ENCODE data around the gene DIAPH2. TPM values are rescaled to one million over a fixed set of nuclear protein-coding genes. Genes with fewer than 3 reads are reported as not detected.

Gene DIAPH2
- polyA plus RNA-seq, 3 donors, result 7.7 to 10.0 (median 8.4) TPM

DNA sequence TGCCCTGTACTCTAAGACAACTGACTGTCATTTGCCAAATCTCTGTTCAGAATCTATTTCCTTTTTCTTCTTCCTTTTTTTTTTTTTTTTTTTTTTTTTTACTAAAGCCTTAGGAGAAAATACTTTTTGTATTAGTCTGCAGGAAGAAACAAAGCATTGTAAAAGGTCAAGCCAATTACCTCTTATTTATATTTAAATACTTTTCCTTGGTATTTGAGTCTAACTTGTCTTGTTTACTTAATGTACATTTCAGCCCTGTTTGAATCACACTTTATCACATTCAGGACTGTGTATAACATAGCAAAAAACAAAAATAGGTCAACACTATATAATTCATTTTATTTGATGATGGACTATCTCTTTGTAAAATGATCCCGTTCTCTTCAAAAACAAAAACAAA, 461.3 kb downstream of the DIAPH2 start:
- no peak for DNase-seq (ENCODE audit: low read depth in 3 of 3, low spot score in 2 of 3)

DNA sequence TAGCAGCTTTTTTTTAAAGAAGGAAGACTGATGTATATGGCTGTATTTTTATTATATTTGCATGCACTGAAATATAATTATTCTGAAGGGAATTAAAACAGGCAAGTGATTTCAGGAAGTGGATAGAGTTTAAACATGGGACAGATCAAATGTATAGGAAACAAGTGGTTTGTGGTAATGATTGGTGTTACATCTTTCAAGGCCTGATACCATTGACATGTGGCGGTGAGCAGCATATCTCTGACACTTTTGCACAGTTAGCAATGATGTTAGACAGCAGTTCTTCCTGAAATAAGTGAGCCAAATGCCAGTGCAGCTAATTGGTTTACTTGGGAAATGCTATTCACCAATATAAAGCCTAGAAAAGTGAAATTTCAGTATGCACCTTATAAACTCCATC, 471.2 kb downstream of the DIAPH2 start:
- DNase-seq (ENCODE audit: low read depth in 3 of 3, low spot score in 2 of 3), result no peak

DNA sequence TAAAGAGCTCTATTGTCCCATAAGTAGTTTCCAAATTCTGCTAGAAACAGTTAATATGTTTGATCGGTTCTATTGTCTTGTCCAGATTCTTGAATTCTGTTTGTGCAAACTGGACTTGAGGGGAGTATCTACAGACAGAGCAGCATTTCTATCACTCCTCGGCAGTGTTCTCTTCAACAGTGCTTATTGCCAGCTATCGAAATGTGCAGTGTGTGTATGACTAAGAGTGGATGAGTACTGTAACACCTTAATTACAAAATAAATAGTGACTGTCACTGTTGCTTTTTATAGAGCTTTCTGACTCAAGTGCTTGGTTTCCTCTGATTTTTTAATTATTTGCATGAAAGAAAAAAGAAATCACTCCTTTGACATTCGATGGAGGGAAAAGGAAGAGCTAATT, 473.6 kb downstream of the DIAPH2 start:
- no peak for DNase-seq (ENCODE audit: low read depth in 3 of 3, low spot score in 2 of 3)

DNA sequence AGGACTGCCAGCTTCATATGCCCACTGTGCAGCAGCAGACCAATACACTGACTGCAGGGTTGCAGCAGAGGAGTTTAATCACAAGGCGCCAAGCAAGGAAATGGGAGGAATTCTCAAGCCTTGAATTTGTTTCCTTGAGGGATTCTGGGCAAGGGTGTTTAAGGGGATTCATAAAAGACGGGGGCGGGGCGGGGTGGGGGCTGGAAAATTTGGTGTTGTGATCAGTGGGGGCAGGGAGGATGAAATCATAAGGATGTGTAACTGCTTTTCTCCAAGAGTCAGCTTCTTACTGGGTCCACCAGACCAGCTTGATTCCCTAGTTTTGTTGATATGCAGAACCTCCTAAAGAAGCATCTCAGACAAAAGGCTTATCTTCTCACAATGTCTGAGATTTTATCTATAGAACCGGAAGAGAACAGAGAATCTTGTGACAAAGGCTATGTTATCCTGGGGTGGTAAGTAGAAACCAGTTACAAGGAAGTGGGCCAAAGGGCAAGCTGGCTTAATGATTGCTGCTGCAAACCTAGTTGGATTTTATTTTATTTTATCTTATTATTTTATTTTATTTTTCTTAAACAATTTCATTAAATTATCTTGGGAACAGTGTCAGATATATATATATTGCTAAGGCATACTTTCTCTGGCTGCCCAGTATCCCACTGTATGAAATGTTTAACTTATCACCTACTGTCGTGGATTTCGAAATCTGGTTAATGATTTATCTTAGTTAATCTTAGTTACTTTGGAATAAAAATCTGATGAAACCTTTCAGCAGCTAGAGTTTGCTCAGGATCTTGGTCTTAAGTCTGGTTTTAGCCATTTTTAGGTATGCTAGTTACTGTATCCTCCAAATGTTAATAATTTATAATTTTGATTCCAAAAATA, 475.5 kb downstream of the DIAPH2 start:
- DNase-seq (ENCODE audit: low read depth in 3 of 3, low spot score in 2 of 3), result no peak

DNA sequence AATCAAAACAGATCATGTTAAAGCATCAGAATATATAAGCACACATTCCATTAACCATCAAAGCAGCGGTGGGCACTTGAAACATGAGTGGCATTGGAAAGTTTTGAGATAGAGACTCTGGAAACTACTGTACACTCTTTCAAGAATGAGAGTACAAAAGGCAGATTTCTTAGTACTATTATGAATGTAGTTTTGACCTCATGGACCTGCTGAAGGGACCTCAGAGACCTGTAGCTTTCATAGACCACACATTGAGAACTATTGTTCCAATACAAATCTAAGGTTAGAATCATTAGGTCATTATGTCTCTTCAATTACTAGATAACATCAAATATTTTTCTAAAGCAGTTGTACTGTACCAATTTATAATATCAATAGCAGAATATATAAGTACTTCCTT, 482.7 kb downstream of the DIAPH2 start:
- no peak for DNase-seq (ENCODE audit: low read depth in 3 of 3, low spot score in 2 of 3)

DNA sequence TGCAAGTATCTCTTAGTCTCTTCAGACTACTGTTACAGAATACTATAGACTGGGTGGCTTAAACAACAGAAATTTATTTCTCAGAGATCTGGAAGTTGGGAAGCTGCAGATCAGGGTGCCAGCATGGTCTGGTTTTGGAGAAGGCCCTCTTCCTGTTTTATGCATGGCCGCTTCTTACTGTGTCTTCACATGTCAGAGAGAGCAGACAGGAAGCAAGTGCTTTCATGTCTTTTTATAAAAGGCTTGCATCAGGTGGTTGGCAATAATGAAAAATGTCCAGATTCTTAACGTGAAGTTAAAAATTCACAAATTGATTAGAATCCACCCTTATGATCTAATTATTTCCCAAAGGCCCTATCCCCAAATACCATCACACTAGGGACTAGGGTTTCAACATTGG, 484.0 kb downstream of the DIAPH2 start:
- DNase-seq (ENCODE audit: low read depth in 3 of 3, low spot score in 2 of 3), result no peak

DNA sequence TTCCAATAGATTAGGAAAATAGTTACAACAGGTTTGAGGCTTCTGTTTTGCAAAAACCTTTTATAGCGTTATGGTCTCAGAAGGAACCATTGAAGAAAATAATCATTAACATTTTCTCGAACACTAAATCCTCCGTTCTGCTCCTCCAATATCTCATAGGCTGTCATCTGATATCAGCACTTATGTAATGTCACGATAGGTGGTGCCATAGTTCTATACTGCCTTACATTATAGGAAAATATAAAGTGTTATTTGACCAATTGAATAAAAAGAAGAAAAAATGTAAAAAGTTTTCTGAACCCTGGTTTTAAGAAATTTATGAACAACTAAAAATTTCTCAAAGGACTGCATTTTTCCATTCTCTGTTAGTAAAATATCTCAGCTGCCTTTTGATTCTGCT, 490.5 kb downstream of the DIAPH2 start:
- DNase-seq (ENCODE audit: low read depth in 3 of 3, low spot score in 2 of 3), result no peak

DNA sequence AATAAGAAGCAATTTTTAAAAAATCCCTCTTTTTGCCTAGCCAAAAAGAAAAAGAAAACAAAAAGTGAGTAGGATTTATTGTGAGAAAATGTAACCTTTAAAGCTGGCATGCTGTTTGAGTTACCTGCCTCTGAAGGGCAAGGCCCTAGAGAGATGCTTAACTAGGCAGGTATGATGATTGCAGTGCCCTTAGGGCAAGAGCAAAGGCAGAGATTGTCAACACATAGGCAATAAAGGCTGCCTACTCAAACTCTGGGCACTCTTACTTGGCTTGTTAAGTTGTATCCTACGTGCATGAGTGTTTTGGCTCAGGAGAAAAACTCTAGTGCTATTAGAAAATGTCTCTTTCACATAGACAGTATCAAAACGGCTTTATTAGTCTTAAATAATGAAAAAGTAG, 505.0 kb downstream of the DIAPH2 start:
- no peak for DNase-seq (ENCODE audit: low read depth in 3 of 3, low spot score in 2 of 3)

DNA sequence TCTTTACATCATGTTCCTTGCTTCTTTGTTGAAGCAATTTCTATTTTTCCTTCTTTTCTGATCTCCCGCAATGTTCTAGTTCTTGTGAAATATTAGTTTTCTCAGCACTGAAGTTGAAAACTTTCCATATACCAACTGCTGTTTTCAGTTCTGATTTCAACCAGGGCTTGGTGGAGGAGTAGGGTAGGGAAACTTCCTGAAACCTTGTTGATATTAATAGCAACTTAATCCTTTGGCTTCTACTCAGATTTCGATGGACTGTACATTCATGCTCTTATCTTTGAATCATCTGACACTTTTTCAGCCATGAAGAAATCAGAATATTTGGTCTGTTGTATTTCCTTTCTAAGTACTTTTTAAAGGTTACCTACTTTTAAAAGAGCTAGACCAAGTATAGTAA, 514.9 kb downstream of the DIAPH2 start:
- no peak for DNase-seq (ENCODE audit: low read depth in 3 of 3, low spot score in 2 of 3)

DNA sequence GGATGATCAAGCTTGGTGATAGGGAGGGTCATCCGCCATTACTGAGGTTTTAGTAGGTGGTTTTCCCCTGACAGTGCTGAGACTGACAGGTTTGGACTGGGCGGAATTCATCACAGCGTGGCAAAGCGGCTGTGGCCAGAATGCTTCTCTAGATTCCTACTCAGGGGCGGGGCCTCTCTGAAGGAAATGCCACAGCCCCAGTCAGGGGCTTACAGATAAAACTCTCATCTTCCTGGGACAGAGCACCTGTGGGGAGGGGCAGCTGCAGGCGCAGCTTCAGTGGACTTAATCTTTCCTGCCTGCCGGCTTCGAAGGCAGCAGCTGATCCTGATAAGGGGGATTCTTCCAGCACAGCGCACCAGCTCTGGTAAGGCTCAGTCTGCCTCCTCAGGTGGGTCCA, 515.8 kb downstream of the DIAPH2 start:
- no peak for DNase-seq (ENCODE audit: low read depth in 3 of 3, low spot score in 2 of 3)

DNA sequence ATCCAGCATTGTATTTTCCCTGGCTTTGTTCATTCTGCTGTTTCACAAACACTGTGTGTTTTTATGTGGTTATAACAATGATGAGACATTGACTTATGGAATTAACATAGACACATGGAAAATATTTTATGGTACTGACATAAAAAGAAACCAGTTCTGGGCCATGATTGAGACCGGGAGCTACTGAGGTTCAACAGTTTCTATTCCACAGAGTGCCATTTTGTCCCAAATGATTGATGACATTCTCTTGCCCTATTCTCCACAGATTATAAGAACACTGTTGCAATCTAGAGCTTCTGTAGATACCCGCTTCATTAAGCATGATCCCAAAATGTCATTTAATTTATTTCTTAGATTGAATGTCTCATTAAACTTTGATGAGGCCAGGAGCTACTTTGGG, 525.9 kb downstream of the DIAPH2 start:
- no peak for DNase-seq (ENCODE audit: low read depth in 3 of 3, low spot score in 2 of 3)

DNA sequence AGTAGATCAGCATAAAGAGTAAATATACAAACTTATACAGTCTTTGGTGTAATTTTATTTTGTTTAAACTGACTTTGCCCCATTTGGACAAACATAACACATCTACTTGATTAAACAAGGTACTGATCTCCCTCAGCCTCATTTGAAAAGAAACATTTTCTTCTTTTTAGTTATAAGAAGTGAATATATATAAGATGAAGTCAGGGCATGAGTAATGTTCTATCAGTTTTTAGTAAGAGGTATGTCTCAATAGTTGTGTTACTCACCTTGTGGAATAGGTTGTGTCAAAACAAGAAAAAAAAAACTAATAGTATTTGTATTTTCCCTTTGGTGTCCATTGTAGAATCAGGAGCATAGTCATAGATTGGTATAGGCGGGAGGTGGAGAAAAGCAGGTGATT, 526.4 kb downstream of the DIAPH2 start:
- no peak for DNase-seq (ENCODE audit: low read depth in 3 of 3, low spot score in 2 of 3)

DNA sequence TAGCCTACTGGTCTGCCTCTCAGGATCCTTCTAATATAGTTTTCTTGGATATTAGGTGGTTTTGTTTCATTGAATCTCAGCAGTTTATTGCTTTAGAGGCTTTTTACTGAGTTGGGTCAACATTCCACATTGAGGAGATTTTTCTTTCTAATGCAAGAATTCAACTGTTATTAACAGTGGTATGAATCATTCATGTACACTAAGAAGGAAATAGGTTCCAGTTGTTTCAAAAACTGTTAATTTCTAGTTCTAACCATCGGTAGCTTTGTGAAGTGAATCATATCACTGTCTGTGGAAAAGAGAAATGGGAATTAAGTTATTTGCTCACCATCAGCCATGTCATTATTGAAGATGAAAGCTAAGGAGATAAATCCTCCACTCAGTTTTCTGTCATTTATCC, 530.5 kb downstream of the DIAPH2 start:
- DNase-seq (ENCODE audit: low read depth in 3 of 3, low spot score in 2 of 3), result no peak

DNA sequence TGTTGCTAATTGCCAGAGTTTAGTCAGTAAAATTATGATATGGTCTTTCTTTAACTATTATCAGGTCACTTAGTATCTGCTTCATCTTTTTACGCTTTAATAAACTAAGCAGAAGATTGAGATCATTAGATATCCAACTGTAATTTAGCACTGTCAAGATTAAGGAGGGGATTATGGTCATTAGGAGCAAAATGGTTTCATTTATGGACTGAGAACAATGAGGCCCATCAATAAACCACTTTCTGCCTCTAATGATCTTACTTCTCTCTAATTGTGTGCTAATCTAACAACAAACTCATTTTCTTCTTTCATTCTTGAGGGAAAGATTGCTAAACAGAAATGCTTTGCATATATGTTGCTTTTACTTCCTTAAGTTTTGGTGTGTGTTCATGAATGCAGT, 539.5 kb downstream of the DIAPH2 start:
- DNase-seq (ENCODE audit: low read depth in 3 of 3, low spot score in 2 of 3), result no peak

DNA sequence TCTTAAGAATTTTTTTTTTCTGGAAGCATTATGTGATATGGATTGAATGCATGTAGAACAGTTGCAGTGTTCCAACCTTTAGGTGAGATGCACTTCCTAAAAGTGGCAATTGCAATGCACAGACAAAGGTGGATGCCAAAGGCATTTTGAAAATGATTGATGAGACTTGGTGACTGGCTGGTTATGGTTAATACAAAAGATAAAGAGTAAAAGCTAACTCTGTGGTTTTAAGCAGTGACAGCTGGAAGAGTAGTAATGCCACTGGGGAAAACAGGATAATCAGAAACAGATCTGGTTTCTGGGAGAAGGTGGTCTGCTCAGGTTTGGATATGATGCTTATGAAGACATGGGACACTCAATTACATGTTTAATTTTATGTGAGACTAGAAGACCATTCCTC, 544.7 kb downstream of the DIAPH2 start:
- no peak for DNase-seq (ENCODE audit: low read depth in 3 of 3, low spot score in 2 of 3)

DNA sequence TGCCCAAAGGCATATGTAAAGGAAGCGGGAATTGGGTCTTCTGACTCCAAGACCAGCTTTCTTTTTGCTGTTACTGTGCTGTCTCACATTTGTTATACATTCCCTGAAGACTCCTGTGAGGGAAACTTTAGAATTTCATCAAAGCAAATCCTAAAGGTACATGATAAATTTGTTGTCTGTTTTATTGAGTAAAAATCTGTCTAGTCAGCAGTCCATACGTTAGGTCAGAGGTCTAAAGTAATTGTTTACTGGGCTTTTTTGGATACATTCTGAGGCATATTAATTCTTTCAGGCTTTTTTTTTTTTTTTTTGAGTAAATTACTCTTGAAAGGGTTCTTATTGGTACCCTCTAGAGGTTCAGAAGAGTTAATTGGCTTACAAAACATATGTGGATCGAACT, 546.3 kb downstream of the DIAPH2 start:
- no peak for DNase-seq (ENCODE audit: low read depth in 3 of 3, low spot score in 2 of 3)

DNA sequence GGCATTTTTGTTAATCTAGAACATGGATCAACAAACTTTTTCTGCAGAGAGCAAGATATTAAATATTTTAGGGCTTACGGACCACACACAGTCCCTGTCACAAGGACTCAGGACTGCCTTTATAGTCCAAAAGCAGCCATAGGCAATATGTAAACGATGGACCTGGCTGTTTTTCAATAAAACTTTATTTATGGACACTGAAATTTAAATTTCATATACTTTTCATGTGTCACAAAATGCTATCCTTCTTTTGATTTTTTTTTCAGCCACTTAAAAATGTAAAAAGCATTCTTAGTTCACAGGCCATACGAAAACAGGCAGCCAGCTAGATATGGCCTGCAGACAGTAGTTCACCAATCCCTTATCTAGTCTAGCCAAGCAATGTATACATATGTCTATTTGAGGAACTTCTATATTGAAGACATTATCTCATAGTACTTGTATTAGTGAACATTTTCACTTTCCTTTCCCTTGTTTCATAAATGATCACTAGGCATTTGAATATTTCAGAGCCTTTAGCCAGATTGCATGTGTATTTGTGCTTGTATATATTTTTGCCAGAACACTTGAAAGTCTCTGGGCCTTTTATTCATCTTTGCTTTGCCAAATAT, 549.9 kb downstream of the DIAPH2 start:
- DNase-seq (ENCODE audit: low read depth in 3 of 3, low spot score in 2 of 3), result no peak

DNA sequence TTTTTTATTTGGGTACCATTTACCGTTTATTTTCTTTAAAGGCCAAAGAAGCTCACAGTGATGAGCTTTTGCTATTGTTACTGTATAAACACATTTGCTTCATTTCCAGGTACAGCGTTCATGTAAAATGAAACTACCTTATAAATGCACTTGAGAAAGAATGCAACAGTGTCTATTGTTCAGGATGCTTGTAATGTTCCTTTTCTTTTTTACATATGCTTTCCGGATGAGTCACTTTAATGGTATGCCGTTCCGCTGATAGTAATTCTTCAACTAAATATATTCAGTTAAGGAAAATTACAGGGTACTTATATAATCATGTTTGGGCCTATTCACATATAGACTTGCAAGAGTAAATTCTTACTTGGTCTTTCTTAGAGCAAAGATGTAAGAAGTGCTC, 554.0 kb downstream of the DIAPH2 start:
- DNase-seq (ENCODE audit: low read depth in 3 of 3, low spot score in 2 of 3), result no peak

DNA sequence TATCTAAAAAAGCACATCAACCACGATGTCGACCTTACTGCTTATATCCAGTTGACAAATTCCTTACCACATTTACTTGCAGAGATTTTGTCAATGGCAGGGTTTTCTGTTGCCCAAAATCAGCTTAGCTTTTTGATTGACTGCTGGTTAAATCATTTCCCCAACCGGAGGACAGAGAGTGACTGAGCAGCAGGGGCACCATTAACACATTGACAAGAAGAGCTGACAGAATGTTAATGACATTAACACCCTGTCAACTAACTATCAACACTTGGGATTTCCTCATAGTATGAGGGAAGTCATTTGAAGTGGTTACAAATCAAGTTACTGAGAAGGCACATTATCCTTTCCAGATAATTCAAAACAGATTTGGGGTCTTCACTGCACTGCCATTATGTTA, 567.5 kb downstream of the DIAPH2 start:
- DNase-seq (ENCODE audit: low read depth in 3 of 3, low spot score in 2 of 3), result no peak

DNA sequence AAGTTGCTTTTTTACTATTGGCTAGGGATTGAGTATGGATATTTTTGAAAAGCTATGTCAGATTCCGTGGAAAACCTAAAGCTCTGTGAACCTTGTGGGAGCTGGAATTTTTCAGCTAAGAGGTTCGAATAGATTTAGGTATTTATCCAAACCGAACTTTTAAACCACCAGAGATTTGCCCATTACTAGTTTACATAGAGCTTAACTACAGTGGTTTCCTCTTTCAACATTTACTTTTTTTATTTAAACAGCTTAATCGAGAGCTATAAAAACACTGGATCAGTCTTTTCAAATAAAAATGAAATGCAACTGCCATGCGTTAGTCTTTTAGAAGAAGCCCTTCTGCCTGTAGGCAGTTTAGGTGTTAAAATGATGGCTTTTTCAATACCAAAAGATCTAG, 576.0 kb downstream of the DIAPH2 start:
- no peak for DNase-seq (ENCODE audit: low read depth in 3 of 3, low spot score in 2 of 3)

DNA sequence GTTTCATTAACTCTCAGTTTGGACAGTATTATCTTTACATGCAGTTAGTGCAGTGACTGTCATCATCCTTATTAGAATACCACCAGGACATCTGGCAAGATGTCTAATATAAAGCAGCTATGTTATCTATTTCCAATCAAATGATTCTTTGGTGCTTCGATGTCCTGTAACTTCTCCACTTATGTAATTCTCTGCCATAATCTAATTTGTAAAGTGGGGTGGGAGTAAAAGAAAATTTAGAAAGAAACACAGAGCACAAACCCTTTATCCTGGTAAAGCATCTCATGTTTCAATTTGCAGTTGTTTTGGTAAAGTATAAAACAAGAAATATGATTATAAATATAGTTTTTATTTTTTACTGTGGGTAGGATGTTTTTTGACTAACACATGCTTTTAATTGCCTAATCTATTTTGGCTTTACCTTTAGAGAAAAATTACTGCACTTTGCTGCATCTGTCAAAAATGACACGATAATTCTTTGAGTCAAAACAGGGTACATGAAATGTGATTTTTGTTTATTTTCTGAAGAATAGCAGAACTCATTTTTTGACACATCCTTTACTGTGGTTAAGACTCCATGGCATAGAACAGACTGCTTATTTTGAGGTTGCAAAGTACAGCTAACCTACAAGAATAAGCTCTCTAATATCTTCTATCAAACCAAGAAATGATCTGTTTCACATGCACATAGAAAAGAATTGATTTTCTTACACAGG, 581.9 kb downstream of the DIAPH2 start:
- DNase-seq (ENCODE audit: low read depth in 3 of 3, low spot score in 2 of 3), result no peak

Measured in right renal cortex interstitium (tissue), 3 donors.